K562 (cell line): ENCODE data around the gene HLA-DOB. TPM values are rescaled to one million over a fixed set of nuclear protein-coding genes. Genes with fewer than 3 reads are reported as not detected.

Experiments used
- EP400 ChIP-seq: fragments of 450-650 bp; IDR thresholded peaks from 2 replicates; pipeline ENCODE4 v1.6.1; 2017; ENCODE audit warnings: antibody characterized with exemption, mild to moderate bottlenecking, moderate library complexity
- FOXJ2 ChIP-seq: fragments of 200-800 bp; sonication (Bioruptor generic); IDR thresholded peaks from 2 replicates; pipeline ENCODE4 v1.6.1; 2016; ENCODE audit warnings: missing genetic modification characterization, missing compliant biosample characterization
- GTF2F1 ChIP-seq: IDR thresholded peaks from 2 replicates; pipeline ENCODE4 v1.6.1; 2011; ENCODE audit warnings: low read depth, low read length, improper control_type of control experiment
- HNRNPLL ChIP-seq: fragments of 200-400 bp; formaldehyde crosslinking; IDR thresholded peaks from 2 replicates; pipeline ENCODE4 v1.6.1; 2017; ENCODE audit warnings: low read length, low read depth, mild to moderate bottlenecking; ENCODE audit not compliant: poor library complexity, severe bottlenecking
- HNRNPUL1 ChIP-seq: fragments of 200-400 bp; formaldehyde crosslinking; IDR thresholded peaks from 2 replicates; pipeline ENCODE4 v1.6.1; 2017; ENCODE audit warnings: low read length
- MBD2 ChIP-seq: sonication (generic); IDR thresholded peaks from 2 replicates; pipeline ENCODE4 v1.6.1; 2016; ENCODE audit warnings: low read depth, borderline replicate concordance
- PTRF ChIP-seq: fragments of 450-650 bp; IDR thresholded peaks from 2 replicates; pipeline ENCODE4 v1.6.1; 2016; ENCODE audit warnings: mild to moderate bottlenecking, missing genetic modification characterization, missing compliant biosample characterization
- RAD21 ChIP-seq, 2 experiments: fragments of 250-450 bp in 1 of 2; fragments of 450-650 bp in 1 of 2; sonication (Bioruptor Pico) in 1 of 2; formaldehyde crosslinking in 1 of 2; IDR thresholded peaks in 1 of 2; conservative IDR thresholded peaks in 1 of 2; 2 replicates each; pipeline versions ENCODE4 v1.4.0 to v1.8.0; 2020 to 2022; ENCODE audit warnings: mild to moderate bottlenecking in 2 of 2, moderate library complexity in 1 of 2
- RFX5 ChIP-seq: IDR thresholded peaks from 2 replicates; pipeline ENCODE4 v1.6.1; 2011; ENCODE audit warnings: low read depth, mild to moderate bottlenecking, improper control_type of control experiment, low read length
- SIN3A ChIP-seq, 2 experiments: fragments of 150-350 bp in 1 of 2; IDR thresholded peaks; 2 replicates each; pipeline ENCODE4 v1.6.1; 2011 to 2016; ENCODE audit warnings: borderline replicate concordance in 2 of 2, low read depth in 2 of 2, low read length in 2 of 2, mild to moderate bottlenecking in 2 of 2, moderate library complexity in 2 of 2; ENCODE audit not compliant: control insufficient read depth in 1 of 2
- ZMIZ1 ChIP-seq, 2 experiments: fragments of 150-350 bp in 1 of 2; IDR thresholded peaks; 2 replicates each; pipeline ENCODE4 v1.6.1; 2012 to 2016; ENCODE audit warnings: low read depth in 2 of 2, low read length in 2 of 2, mild to moderate bottlenecking in 1 of 2, moderate library complexity in 1 of 2
- ZNF311 ChIP-seq: fragments of 250-450 bp; sonication (Bioruptor Pico); IDR thresholded peaks from 2 replicates; pipeline ENCODE4 v1.4.0; 2020; ENCODE audit warnings: mild to moderate bottlenecking, moderate library complexity
- polyA plus RNA-seq, 8 experiments: library from polyadenylated mRNA; depleted of rRNA in 4 of 8; stranded (reverse) in 5 of 8; unstranded in 3 of 8; fragments of >200 nt; fragmentation: Nextera tagmentation in 2 of 8; fragmentation: Illumina TruSeq in 1 of 8; extraction: Ambion mirVana in 2 of 8; extraction: Trizol in 1 of 8; gene quantifications; 2 replicates each; pipeline versions ENCODE4 v1.2.1 to v1.2.3, GENCODE V29; 2011 to 2014; ENCODE audit warnings: inconsistent platforms in 1 of 8, missing spikeins in 1 of 8
- total RNA-seq, 7 experiments: library from RNA; depleted of rRNA in 6 of 7; stranded (reverse); fragments of >200 nt in 6 of 7; fragmentation: Illumina TruSeq in 2 of 7; extraction: Trizol in 2 of 7; gene quantifications; 2 replicates each; pipeline versions ENCODE4 v1.2.1 to v1.2.3, GENCODE V29; 2011 to 2021; ENCODE audit warnings: low replicate concordance in 1 of 7
- TF ChIP-seq, protein P1 (sequence below), 2 experiments: fragments of 450-650 bp in 1 of 2; sonication (generic) in 1 of 2; formaldehyde crosslinking in 1 of 2; IDR thresholded peaks; 2 replicates each; pipeline versions ENCODE4 v1.7.1 to v1.9.0; 2016 to 2022; ENCODE audit warnings: inconsistent platforms in 1 of 2, mild to moderate bottlenecking in 1 of 2, missing genetic modification reagents in 1 of 2

HLA-DOB gene
- total and polyA plus RNA-seq, 9 of the 15 experiments (the other 6 are each of a cell fraction or from before 2014, with no cell fraction given) = 1.2 to 4.0 (median 2.5) TPM

- no peak for TF ChIP-seq ZMIZ1 (IDR thresholded peaks at IDR 0.05; ENCODE audit: low read depth in 2 of 2, low read length in 2 of 2)
- TF ChIP-seq SIN3A (IDR thresholded peaks at IDR 0.05; ENCODE audit: borderline replicate concordance in 2 of 2, control insufficient read depth in 1 of 2, low read depth in 2 of 2, low read length in 2 of 2) = peak; percentile 71 to 77; a peak in 2 of 4 replicates
- TF ChIP-seq MBD2 = no peak
- TF ChIP-seq HNRNPUL1 = no peak
- TF ChIP-seq RAD21 (CRISPR knock-in tag; conservative IDR thresholded peaks at IDR 0.05 in 1 of 2, IDR thresholded peaks at IDR 0.05 in 1 of 2) = peak; percentile 100
- TF ChIP-seq EP400 = peak; percentile 78
- no peak for TF ChIP-seq ZNF311 (CRISPR knock-in tag)
- 0 out of 2 replicates have a peak, but pooled peaks have one; percentile 54 for TF ChIP-seq GTF2F1
- TF ChIP-seq HNRNPLL = peak; percentile 86
- TF ChIP-seq FOXJ2 (tag) = no peak
- peak; percentile 87 for TF ChIP-seq RFX5
- TF ChIP-seq, protein P1, sequence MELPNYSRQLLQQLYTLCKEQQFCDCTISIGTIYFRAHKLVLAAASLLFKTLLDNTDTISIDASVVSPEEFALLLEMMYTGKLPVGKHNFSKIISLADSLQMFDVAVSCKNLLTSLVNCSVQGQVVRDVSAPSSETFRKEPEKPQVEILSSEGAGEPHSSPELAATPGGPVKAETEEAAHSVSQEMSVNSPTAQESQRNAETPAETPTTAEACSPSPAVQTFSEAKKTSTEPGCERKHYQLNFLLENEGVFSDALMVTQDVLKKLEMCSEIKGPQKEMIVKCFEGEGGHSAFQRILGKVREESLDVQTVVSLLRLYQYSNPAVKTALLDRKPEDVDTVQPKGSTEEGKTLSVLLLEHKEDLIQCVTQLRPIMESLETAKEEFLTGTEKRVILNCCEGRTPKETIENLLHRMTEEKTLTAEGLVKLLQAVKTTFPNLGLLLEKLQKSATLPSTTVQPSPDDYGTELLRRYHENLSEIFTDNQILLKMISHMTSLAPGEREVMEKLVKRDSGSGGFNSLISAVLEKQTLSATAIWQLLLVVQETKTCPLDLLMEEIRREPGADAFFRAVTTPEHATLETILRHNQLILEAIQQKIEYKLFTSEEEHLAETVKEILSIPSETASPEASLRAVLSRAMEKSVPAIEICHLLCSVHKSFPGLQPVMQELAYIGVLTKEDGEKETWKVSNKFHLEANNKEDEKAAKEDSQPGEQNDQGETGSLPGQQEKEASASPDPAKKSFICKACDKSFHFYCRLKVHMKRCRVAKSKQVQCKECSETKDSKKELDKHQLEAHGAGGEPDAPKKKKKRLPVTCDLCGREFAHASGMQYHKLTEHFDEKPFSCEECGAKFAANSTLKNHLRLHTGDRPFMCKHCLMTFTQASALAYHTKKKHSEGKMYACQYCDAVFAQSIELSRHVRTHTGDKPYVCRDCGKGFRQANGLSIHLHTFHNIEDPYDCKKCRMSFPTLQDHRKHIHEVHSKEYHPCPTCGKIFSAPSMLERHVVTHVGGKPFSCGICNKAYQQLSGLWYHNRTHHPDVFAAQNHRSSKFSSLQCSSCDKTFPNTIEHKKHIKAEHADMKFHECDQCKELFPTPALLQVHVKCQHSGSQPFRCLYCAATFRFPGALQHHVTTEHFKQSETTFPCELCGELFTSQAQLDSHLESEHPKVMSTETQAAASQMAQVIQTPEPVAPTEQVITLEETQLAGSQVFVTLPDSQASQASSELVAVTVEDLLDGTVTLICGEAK (IDR thresholded peaks at IDR 0.05) = peak; percentile 80
- TF ChIP-seq, protein P1 (CRISPR knock-in tag; IDR thresholded peaks at IDR 0.05) = 0 out of 2 replicates have a peak, but pooled peaks have one; percentile 46
- no peak for TF ChIP-seq PTRF (tag)
These were observed 21.5 kb upstream of the HLA-DOB start, which contains the start of gene TAP2 (continued) for GRCh38 chr6:32838114-32838958.
